Measurements from ENCODE around the gene PEX10.
"Not testable (repeated sequence)": the region's sequence is repeated elsewhere in the genome, so short reads cannot be mapped to it uniquely, and the experiment has no call there.

PEX10 gene

GRCh38 chr1:2459757-2460156 is 47.4 kb upstream of the PEX10 start:
- Histone ChIP-seq H3K9me2 (replicated peaks; ENCODE audit: low read depth, low read length) (no peaks in the 10 kb centered on the region), H3K27me3 (ENCODE audit: insufficient read depth, low read length, poor library complexity, severe bottlenecking) (no peaks in the 10 kb centered on the region), H2AFZ (ENCODE audit: low read length) (no peak overlapping the region), H3K36me3 (ENCODE audit: insufficient read depth, low read length) (no peaks in the 10 kb centered on the region), H3K4me2 (ENCODE audit: low read depth, low read length, poor library complexity, severe bottlenecking) (no peak overlapping the region), H3K4me3 (ENCODE audit: low read length, poor library complexity, severe bottlenecking) (no peak overlapping the region), H3F3A (ENCODE audit: low read depth) (no peaks in the 10 kb centered on the region), H3K9ac (ENCODE audit: low read depth, low read length, poor library complexity, severe bottlenecking) (no peak overlapping the region), H3K79me2 (ENCODE audit: insufficient read depth, low read length) (no peaks in the 10 kb centered on the region), H3K9me3 (ENCODE audit: insufficient read depth, low read depth, low read length) (no peaks in the 10 kb centered on the region), H3K4me1 (ENCODE audit: insufficient read depth, low read length, poor library complexity, severe bottlenecking) (no peaks in the 10 kb centered on the region), H4K20me1 (ENCODE audit: insufficient read depth, low read length, poor library complexity, severe bottlenecking) (no peaks in the 10 kb centered on the region)
- TF ChIP-seq CTCF (conservative IDR thresholded peaks at IDR 0.05; ENCODE audit: low read length) (no peak), EZH2phosphoT487 (IDR thresholded peaks at IDR 0.05; ENCODE audit: borderline replicate concordance) (no peak)

GRCh38 chr1:2459102-2459753 is 46.9 kb upstream of the PEX10 start:
- not testable (repeated sequence) for H3K36me3 ChIP-seq (ENCODE audit: insufficient read depth, low read length); H3K9me2 ChIP-seq (replicated peaks; ENCODE audit: low read depth, low read length); H4K20me1 ChIP-seq (ENCODE audit: insufficient read depth, low read length, poor library complexity, severe bottlenecking); H3K4me2 ChIP-seq (ENCODE audit: low read depth, low read length, poor library complexity, severe bottlenecking); H3K4me1 ChIP-seq (ENCODE audit: insufficient read depth, low read length, poor library complexity, severe bottlenecking); H2AFZ ChIP-seq (ENCODE audit: low read length); H3K79me2 ChIP-seq (ENCODE audit: insufficient read depth, low read length); H3F3A ChIP-seq (ENCODE audit: low read depth); H3K27me3 ChIP-seq (ENCODE audit: insufficient read depth, low read length, poor library complexity, severe bottlenecking); H3K4me3 ChIP-seq (ENCODE audit: low read length, poor library complexity, severe bottlenecking); H3K9ac ChIP-seq (ENCODE audit: low read depth, low read length, poor library complexity, severe bottlenecking); H3K9me3 ChIP-seq (ENCODE audit: insufficient read depth, low read depth, low read length)

DNA sequence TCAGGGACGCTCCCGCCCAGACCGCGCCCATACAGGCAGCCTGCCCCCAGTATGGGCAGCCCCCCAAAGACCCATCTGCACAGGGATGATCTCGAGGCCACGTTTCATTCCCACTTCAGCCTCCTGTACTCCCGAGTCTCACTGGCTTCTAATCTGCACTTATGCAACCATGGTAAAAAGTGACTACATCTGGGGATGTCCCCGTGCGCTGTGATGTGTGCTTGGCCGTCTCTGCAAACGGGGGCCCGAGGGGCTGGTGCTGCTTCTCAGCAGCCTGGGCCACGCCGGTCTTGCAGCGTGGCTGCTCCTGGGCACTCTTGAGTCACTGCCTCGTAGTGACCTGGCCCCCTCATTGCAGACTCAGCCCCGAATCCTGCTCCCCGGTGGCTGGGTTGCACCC is 46.3 kb upstream of the PEX10 start:
- TF ChIP-seq EZH2phosphoT487 (IDR thresholded peaks at IDR 0.05; ENCODE audit: borderline replicate concordance) (no peak), CTCF (conservative IDR thresholded peaks at IDR 0.05; ENCODE audit: low read length) (no peak)
- H3K27me3 ChIP-seq (ENCODE audit: insufficient read depth, low read length, poor library complexity, severe bottlenecking), result no peaks in the 10 kb centered on the region
- H3K9me2 ChIP-seq (replicated peaks; ENCODE audit: low read depth, low read length), result no peaks in the 10 kb centered on the region

DNA sequence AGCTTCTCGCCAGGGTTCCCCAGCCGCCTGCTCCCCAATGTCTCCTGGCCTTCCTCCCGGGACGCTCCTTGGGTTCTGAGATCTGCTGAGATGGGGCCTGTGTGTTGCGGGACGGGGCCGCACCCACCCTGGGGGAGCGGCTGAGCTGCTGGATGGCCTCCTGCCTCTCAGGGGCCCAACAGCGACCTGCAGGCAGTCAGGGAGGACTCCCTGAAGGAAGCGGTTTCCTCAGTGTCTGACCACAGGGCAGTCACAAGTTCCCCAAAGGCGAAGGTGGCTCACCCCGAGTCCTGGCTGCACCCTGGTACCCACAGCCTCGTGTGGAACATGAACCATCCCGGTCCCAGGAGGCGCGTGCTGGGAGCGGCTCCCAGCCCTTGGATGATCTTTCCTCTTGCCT is 45.1 kb upstream of the PEX10 start:
- TF ChIP-seq EZH2phosphoT487 (IDR thresholded peaks at IDR 0.05; ENCODE audit: borderline replicate concordance) (no peak), CTCF (conservative IDR thresholded peaks at IDR 0.05; ENCODE audit: low read length) (no peak)
- H3K4me3 ChIP-seq (ENCODE audit: low read length, poor library complexity, severe bottlenecking), result no peak overlapping the region
- H3K4me2 ChIP-seq (ENCODE audit: low read depth, low read length, poor library complexity, severe bottlenecking), result no peak overlapping the region
- H4K20me1 ChIP-seq (ENCODE audit: insufficient read depth, low read length, poor library complexity, severe bottlenecking), result no peaks in the 10 kb centered on the region
- no peaks in the 10 kb centered on the region for H3K36me3 ChIP-seq (ENCODE audit: insufficient read depth, low read length)
- H3K9ac ChIP-seq (ENCODE audit: low read depth, low read length, poor library complexity, severe bottlenecking), result no peak overlapping the region
- no peaks in the 10 kb centered on the region for H3K9me3 ChIP-seq (ENCODE audit: insufficient read depth, low read depth, low read length)
- no peaks in the 10 kb centered on the region for H3K79me2 ChIP-seq (ENCODE audit: insufficient read depth, low read length)
- no peaks in the 10 kb centered on the region for H3K27me3 ChIP-seq (ENCODE audit: insufficient read depth, low read length, poor library complexity, severe bottlenecking)
- no peaks in the 10 kb centered on the region for H3K4me1 ChIP-seq (ENCODE audit: insufficient read depth, low read length, poor library complexity, severe bottlenecking)
- no peaks in the 10 kb centered on the region for H3K9me2 ChIP-seq (replicated peaks; ENCODE audit: low read depth, low read length)
- H2AFZ ChIP-seq (ENCODE audit: low read length), result no peak overlapping the region
- no peaks in the 10 kb centered on the region for H3F3A ChIP-seq (ENCODE audit: low read depth)

More for the DNA sequence above, 46.3 kb upstream of the PEX10 start:
- Histone ChIP-seq H3K4me1 (ENCODE audit: insufficient read depth, low read length, poor library complexity, severe bottlenecking) (no peaks in the 10 kb centered on the region), H3K79me2 (ENCODE audit: insufficient read depth, low read length) (no peaks in the 10 kb centered on the region), H3K4me2 (ENCODE audit: low read depth, low read length, poor library complexity, severe bottlenecking) (no peak overlapping the region), H4K20me1 (ENCODE audit: insufficient read depth, low read length, poor library complexity, severe bottlenecking) (no peaks in the 10 kb centered on the region), H2AFZ (ENCODE audit: low read length) (no peak overlapping the region), H3K9ac (ENCODE audit: low read depth, low read length, poor library complexity, severe bottlenecking) (no peak overlapping the region), H3K9me3 (ENCODE audit: insufficient read depth, low read depth, low read length) (no peaks in the 10 kb centered on the region), H3F3A (ENCODE audit: low read depth) (no peaks in the 10 kb centered on the region), H3K4me3 (ENCODE audit: low read length, poor library complexity, severe bottlenecking) (no peak overlapping the region), H3K36me3 (ENCODE audit: insufficient read depth, low read length) (no peaks in the 10 kb centered on the region)

Data from Loucy (cell line).